Stimulated activated CD8-positive, alpha-beta memory T cell treated with anti-CD3 and anti-CD28 coated beads, Interleukin-4, amount 100 ng/mL, for 48 hours (primary cell): ENCODE data around the gene SRMS.

ENCODE experiments used
- DNase-seq: peaks from one replicate; pipeline ENCODE4 v3.0.0-alpha.2; 2020

SRMS gene

GRCh38 chr20:63498960-63499337 lies 48.6 kb downstream of the SRMS start, which contains the start of gene EEF1A2:
TSS of gene EEF1A2 (minus strand) at chr20:63499083. CDS start at chr20:63497763, 1,320 bp downstream.
- DNase-seq: no peak

- DNase-seq: no peak
These were observed 49.3 kb downstream of the SRMS start for GRCh38 chr20:63497946-63498935.

GRCh38 chr20:63497138-63497945 lies 50.2 kb downstream of the SRMS start:
- no peak for DNase-seq

GRCh38 chr20:63496596-63497120 lies 50.9 kb downstream of the SRMS start:
- no peak for DNase-seq

GRCh38 chr20:63495741-63496595 lies 51.6 kb downstream of the SRMS start:
- peak; percentile 88 for DNase-seq

- no peak for DNase-seq
These were observed 52.3 kb downstream of the SRMS start for GRCh38 chr20:63495167-63495720.

GRCh38 chr20:63494420-63495166 lies 53.0 kb downstream of the SRMS start:
- no peak for DNase-seq

- no peak for DNase-seq
These were observed 53.5 kb downstream of the SRMS start for GRCh38 chr20:63494084-63494419.

GRCh38 chr20:63493563-63494020 lies 54.0 kb downstream of the SRMS start:
- no peak for DNase-seq

- DNase-seq: no peak
These were observed 54.6 kb downstream of the SRMS start for GRCh38 chr20:63492982-63493381.

GRCh38 chr20:63492518-63492917 lies 55.0 kb downstream of the SRMS start:
- no peak for DNase-seq

GRCh38 chr20:63491635-63492230 lies 55.8 kb downstream of the SRMS start:
- DNase-seq: no peak

GRCh38 chr20:63491078-63491477 lies 56.5 kb downstream of the SRMS start:
- no peak for DNase-seq
